MV-4-11 (cell line): ENCODE results near the gene TMEM191C.
"Not testable (repeated sequence)": the region's sequence is repeated elsewhere in the genome, so short reads cannot be mapped to it uniquely, and the experiment has no call there.

Source experiments
- DNase-seq: peaks from one replicate; lab custom pipeline; 2025; lab: John Stamatoyannopoulos, UW

Gene TMEM191C

DNA sequence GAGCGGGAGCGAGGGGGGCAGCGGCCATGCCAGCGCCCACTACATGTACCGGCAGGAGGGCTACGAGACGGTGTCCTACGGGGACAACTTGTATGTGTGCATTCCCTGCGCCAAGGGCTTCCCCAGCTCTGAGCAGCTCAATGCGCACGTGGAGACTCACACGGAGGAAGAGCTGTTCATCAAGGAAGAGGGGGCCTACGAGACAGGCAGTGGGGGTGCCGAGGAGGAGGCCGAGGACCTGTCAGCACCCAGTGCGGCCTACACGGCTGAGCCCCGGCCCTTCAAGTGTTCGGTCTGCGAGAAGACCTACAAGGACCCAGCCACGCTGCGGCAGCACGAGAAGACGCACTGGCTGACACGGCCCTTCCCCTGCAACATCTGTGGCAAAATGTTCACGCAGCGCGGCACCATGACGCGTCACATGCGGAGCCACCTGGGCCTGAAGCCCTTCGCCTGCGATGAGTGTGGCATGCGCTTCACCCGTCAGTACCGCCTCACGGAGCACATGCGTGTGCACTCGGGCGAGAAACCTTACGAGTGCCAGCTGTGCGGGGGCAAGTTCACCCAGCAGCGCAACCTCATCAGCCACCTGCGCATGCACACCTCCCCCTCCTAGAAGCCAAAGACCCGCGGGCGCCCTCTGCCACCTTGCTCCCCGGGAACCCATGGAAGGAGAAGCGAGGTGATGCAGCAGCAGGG lies 20.9 kb upstream of the TMEM191C start:
- no peak for DNase-seq

DNA sequence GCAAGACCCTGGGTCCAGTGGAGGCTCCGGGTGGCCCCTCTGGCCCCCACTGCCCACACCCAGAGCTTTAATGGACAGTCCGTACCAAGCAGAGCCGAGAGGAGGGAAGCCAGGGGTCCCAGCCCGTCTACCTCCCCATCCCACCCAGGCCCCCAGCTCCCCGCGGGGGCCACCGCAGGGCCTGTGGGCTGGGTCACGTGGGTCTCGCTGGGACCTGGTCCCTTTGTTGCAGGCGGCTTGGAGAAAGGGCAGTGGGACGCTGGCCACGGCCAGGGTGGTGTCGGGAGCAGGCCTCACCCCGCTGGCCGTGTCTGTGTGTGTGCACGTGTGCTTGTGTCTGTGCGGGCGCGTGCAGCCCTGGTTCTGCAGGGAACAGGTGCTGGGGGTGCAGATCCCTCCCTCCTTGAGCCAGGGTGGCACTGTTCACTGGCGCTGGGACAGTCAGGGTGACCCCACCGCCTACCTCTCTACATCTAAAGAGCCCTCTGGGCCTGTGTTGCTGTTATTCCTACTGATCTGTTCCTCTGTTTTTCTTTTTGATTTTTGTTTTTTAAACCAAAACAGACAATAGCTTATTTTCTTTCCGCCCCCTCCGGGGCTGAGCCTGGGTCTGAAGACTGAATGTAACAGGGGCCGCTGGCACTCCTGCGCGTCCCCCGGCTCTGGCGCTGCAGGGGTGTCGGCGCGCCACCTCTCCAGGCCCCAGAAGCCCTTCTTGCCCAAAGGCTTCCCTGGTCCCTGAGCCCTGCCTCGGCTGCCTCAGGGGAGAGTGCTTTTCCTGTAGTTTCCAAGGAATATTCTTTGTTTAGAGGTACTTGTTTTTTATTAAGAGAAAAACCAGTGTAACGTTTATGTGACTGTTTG lies 20.1 kb upstream of the TMEM191C start:
- DNase-seq = no peak

DNA sequence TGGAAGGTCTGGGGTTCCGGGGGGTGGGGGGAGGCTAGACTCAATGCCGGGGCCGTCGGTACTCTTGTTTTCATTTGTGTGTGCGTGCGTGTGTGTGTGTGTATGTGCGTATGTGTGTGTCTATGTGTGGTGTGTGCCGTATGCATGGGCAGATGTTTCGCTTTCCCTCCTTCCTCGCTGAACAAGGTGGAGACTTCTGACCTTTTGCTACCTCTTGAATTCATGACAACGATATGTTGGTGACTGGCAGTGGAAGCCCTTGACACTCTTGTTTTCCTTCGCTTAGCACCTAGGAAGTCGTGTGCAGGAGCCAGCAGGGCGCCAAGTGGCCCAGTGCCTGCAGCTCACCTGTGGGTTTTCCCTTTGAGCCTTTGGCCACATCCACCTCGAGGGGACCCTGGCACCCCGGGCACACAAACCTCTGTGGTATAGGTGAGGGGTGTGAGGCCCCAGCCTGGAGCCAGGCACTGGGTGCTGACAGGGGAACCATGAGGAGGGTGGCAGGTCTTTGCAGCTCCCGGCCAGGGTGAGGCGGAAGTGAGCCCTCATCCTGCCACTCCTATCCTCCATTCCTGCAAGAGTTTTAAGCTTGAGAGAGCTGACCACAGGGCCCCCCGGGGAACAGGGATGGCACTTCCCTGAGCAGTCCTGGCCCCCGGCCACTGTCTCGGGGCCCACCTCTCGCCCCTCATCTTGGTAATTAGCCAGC lies 19.3 kb upstream of the TMEM191C start:
- no peak for DNase-seq

DNA sequence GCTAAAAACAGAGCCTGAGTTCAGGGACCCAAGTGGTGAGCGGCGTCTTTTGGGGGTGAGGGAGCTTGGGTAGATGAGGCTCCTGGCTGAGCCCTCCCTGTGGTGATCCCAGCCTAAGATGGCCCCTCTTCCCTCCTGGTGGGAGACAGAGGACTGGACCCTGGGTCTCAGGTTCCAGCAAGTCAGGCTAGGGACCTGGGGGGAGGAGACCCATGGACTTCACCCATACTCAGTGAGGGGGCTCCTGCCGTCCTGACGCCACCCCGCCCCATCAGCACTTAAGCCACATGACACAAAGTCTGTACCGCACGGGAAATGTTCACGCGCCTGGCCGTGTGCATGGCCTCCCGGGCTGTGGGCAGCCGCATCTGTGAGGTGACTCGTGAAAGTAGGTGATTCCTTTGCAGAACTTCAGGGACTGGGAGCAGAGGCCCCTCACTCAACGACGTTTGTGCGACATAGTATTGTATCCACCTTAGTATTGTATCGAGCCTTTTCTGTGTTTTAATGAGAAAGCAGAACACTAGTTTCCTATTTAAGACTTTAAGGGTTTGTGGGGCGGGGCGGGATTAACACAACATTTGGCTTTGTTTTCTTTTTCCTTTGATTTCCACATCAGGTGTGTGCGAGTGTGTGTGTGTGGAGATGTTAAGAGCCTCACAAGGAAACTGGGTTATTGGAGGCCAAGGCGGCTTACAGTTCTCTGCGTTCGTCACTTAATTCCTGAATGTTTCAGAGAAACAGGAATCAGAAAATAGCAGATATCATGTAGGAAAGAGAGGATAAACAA lies 18.4 kb upstream of the TMEM191C start:
- no peak for DNase-seq

DNA sequence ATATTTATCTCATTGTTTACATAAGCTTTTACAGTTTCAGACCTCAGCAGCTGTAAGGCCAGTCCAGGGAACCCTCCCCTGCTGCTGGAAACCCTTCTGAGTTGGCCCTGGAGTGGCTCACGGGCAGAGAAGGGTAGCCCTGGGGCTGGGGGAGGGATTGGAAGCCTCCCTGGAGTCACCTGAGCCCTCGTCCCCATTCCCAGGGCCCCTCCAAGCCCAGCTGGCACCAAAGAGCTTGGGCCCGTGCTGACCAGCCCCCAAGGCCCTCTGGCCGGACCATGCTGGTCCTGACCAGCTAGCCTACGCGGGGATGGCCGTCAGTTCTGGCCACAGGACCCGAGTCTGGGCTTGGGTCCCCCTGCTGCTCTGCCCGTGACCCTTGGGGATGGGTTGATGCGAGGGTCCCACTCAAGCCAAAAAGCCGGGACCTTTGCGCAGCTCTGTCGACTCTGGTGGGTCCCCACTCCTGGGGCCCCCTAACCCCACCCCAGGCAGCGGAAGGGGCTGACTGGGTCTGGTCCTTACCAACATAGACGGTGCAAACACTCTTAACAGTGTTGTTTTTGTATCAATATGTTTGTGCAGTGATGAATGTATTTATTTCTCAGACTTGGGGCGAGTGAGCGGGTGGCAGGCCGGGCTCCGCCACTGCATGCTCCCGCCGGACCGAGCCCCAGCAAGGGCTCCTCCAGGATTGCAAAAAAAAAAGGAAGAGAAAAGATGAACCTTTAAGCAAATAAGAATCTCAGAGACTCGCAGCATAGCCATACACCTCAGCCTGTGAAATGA lies 17.5 kb upstream of the TMEM191C start:
- no peak for DNase-seq

DNA sequence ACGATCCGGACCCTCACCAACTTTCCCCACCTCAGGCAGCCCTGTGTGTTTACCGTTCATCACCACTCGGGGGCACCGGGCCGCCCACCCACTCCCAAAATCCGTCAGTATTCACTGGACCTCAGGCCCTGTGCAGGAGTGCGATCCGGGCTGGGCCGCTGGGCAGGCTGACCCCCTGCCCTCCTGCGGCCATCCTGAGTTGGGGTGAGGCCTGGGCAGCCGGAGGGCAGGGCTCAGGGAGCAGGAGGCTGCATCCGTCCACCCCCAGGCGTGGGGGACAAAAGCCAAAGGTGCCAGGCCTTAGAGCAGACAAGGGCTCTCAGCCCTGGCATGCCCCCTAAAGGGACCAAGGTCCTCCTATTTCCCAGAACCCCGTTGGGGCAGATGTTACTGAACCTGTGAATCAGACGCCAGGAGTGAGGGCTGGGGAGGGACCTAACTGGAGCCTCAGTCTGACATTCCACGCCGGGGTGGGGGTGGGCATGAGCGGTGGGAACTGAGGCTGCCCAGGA lies 16.8 kb upstream of the TMEM191C start:
- DNase-seq = no peak

DNA sequence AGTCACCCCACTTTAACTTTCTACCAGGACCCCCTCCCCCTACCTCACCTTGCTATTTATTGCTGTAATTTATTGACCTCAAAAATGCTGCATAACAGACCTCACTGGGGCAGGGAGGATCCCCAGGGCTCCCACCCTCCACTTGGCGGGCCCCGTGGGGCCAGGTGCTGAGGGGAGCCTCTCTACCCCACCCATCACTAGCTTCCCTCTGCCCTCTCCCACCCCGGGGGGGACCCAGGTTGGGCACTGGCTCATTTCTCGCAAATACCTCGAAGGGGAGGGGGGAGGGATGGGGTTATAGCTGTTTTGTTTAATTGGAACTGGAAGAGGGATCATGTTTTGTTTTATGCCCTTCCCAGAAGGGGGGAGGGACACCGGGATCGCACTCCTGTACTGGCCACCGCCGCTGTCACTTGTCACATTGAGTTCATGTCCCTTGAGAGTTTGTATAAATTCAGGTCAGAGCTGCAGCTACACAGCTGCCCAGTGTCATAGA lies 16.3 kb upstream of the TMEM191C start:
- DNase-seq = no peak

DNA sequence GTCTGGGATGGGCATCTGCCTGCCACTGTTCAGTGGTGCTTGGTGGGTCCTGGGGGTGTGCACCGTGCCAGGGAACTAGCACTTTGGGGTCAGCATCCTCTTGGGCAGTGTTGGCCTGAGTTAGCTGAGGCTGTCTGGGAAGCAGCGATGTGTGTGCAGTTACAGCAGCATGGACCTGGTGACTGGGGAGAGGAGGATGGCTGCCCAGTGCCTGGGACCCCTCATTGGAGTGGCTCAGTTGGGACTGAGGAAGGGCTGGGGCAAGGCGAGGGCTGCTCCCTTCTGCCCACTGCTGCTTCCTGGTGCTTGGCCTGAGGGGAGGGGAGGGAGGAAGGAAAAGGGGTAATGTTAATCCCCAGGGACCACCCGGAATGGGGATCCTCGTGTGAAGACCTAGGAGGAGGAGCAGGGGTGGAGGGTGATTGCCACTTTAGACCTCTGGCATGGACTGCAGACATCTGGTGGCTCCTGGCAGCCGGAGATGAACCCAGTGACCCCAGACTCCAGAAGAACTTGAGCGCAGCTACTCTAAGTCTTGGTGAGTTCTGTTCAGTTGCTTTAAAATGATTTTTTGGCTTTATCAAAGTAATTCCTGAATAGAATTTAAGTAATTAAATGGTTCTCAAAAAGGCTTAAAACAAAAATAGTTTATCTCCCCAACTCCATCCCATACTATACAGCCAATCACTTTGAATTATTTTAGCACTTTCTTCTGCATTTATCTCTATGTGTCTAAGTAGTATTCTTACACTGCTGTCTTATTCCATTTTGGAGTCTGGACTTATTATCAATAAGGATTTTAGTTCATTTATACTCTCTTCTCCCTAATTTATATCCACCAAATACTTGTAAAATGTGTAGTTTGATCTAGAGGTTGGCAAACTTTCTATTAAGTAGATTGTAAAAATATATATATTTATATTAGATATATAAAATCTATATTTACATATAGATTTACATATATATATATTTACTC lies 15.4 kb upstream of the TMEM191C start:
- DNase-seq = no peak

DNA sequence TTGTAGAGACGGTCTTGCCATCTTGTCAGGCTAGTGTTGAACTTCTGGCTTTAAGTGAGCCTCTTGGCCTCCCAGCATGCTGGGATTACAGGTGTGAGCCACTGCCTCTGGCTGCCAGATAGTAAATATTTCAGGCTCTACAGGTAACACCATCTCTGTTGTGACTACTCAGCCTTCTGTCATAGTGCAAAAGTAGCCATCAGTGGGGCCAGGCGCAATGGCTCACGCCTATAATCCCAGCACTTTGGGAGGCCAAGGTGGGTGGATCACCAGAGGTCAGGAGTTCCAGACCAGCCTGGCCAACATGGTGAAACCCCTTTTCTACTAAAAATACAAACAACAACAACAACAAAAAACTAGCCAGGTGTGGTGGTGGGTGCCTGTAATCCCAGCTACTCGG lies 14.5 kb upstream of the TMEM191C start:
- DNase-seq = not testable (repeated sequence)

DNA sequence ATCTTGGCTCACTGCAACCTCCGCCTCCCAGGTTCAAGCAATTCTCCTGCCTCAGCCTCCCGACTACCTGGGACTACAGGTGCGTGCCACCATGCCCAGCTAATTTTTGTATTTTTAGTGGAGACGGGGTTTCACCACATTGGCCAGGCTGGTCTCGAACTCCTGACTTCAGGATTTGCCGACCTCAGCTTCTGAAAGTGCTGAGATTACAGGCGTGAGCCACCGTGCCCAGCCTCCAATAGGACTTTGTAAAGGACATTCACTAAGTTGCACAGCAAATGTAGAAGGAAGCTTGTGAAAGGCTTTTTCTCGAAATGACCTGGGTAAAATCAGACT lies 12.2 kb upstream of the TMEM191C start:
- not testable (repeated sequence) for DNase-seq

DNA sequence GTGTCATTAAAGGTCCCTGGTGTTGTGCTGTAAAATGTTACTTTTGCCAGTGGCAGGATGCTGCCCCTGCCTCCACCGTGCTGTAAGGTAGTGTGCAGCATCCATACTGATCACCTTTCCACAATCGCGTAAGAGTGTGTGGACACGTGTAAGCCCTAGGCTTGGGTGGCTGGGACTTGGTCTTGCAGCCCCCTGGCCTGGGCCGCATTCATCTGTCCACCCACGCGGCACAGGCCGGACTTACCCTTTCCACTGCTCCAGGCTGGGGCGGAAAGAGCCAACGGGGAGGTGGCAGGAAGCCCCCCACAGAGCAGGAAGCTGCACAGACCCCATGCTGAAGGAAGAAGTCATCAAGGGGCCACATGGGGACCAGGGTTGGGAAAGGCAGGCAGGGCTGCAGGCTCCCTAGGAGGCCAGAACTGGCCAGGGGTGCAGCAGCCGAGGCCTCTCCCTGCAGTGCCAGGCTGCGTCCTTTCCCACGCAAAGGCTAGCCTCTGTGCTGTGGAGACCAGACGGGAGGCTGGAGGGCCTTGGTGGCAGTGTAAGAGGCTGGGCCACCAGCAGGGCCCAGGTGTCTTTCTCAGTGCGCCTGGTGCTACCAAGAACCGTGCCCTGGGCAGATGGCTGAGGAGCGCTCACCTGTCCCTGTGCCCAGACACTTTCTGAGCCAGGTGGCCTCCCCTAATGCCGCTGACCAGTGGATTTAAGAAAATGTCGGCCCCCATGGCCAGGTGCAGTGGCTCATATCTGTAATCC lies 11.7 kb upstream of the TMEM191C start:
- DNase-seq = no peak

DNA sequence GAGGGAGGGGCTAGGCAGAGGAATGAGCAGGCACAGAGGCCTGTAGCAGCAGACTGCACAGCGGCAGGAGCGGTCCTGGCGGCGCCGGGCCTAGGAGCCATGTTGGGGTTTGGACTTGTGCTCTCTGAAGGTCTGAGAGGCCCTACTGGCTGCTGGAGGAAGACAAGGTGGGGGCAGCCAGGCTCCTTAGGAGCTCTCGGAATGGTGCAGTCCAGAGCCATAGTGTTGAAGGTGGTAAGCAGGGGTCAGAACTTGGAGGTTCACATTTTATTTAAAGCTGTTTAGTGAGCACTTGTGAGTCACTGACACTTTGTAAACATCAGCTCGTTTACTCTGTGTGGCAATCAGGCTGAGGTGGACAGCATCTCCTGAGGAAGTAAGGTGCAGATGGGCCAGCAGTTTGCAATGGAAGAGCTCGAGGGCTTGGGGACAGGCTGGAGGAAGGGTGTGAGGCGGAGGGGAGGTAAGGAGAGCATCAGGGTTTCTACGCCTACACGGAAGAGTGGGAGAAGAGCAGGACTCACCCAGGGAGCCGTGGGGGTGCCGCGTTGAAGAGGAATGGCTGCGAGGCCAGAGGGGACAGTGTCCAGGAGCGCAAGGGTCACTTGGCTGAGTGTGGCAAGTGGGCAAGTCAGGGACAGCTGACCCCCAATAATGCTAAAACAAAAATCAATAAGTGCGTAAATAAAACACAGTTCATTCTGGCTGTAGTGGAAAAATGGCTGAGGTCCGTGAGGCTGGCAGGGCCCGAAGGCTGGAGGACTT lies 10.0 kb upstream of the TMEM191C start:
- no peak for DNase-seq

DNA sequence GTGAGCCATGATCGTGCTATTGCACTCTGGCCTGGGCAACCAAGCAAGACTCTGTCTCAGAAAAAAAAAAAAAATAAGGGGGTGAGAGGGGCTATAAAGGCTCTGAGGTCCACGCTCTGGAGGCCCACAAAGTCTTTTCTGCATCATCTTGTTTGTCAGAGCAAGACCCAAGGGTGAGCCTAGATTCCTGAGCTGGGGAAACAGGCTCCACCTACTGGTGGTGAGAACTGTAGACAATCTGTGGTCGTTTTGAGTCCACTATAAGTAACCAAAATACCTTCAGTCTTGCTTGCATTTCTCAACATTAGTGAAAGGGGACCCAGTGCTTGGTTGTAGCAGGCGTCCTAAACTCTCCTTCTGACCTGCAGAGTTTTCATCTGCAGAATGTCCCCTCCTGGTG lies 4.5 kb upstream of the TMEM191C start:
- DNase-seq = not testable (repeated sequence)

DNA sequence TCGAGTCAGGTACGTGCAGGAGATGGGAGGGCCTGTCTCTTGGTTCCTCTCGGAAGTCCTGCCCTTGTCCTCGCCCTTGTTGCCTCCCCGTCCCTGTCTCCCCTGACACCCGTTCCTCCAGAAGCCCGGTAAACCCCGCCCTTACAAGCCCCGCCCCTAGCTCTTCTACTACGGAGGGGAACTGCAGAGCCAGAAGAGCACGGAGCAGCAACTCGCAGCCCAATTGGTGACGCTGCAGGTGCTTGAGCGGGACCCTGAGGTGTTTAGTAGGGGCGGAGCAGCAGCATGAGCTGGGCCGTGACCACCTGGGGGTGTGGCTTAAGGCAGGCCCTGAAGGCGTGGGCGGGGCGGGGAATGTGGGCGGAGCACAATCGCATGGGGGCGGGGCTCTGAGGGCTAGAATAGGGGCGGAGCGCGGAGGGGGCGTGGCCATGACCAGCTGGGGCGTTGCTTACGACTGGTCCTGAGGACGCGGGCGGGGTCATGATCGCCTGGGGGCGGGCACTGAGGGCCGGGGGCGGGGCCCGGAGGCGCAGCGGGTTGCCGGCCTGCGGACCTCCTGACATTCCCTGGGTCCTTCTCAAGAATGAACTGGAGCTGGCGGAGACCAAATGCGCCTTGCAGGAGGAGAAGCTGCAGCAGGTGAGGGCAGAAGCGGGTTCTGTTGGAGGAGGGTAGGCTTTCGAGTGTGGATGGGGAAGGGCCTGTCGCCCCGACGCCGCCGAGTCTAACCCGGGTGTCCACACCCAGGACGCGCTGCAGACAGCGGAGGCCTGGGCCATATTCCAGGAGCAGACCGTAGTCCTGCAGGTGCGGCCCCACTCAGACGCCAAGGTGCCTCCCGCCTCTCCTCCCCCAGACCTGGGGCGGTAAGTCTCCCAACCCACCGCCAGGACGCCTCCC lies 1.3 kb downstream of the TMEM191C start:
- not testable (repeated sequence) for DNase-seq

DNA sequence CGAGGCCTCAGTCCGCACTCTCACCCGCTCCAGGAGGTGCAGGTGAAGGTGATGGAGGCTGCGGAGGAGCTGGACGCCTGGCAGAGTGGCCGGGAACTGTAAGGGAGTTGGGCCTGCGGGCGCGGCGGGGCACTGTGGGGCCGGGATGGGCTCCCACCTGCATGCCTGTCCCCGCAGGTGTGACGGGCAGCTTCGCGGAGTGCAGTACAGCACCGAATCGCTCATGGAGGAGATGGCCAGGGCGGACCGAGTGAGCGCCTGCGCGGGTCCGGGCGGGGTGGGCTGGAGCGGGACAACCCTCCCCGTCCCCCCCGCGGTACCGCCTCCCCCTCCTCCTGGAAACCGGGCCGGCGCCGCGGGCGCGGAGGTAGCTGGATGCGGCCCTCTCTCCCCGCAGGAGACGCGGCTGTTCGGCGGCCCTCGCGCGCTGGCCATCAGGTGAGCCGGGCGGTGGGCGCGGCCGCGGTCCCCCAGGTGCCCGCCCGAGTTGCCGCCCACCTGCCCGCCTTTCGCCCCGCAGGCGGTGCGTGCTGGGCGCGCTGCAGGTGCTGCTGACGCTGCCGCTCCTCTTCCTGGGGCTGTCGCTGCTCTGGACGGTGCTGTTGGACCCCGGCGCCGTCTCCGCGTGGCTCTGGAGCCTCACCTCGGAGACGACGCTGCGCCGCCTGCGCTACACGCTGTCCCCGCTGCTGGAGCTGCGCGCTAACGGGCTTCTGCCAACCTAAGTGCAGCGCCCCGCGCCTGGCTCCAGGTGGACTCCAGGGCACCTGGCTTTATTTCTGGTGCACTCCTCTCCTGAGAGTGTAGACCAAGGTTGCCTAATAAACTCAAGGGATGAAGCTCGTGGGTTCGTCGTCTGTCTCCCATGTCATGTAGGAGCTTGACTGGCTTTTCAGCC lies 2.2 kb downstream of the TMEM191C start:
- not testable (repeated sequence) for DNase-seq

DNA sequence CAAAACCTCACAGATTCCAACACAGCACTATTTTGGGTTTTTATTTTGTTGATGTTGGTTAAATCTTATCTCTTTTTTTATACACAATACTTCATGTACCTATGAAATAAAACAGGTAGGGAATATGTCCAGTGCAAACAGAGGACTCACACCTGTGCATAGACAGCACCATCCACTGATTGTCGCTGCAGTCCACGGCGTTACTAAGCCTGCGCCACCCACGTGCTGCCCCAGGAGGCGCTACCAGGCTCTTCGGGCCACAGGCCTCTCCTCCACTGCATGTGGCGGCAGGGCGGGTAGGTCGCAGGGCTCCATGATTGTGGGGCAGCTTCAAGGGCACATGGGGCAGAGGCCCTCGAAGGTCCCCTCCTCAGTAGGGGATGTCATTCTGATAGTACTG lies 5.8 kb downstream of the TMEM191C start:
- DNase-seq = not testable (repeated sequence)
